GM10266 (cell line): ENCODE results near the gene M1AP.

Experiments
- DNase-seq: peaks from one replicate; pipeline ENCODE4 v3.0.0; 2012; ENCODE audit errors: extremely low spot score
- TF ChIP-seq, protein P1 (sequence below): IDR thresholded peaks from 2 replicates; pipeline ENCODE4 v1.5.1; 2012; ENCODE audit warnings: mild to moderate bottlenecking, low read depth; ENCODE audit not compliant: control insufficient read depth, insufficient read depth; ENCODE audit errors: missing control alignments

Gene M1AP

DNA sequence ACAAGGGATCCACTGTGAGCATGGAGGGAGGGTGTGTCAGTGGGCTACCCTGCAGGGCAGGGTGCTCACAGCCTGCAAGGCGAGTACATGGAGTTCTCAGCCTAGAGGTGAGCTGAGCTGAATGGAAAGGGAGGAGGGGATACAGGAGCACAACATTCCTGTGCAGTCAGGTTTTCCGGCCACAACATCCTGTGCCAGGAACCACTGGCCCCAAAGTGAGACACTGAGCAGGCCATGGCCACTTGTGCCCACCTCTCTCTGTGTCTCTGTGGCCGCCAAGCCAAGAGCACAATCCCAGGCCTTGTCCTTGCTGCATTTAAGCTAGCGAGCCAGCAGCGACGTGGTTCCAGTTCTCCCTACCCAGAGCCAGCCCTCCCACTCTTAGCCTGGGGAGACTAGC, 87.5 kb downstream of the M1AP start:
- no peak for DNase-seq
- TF ChIP-seq, protein P1, sequence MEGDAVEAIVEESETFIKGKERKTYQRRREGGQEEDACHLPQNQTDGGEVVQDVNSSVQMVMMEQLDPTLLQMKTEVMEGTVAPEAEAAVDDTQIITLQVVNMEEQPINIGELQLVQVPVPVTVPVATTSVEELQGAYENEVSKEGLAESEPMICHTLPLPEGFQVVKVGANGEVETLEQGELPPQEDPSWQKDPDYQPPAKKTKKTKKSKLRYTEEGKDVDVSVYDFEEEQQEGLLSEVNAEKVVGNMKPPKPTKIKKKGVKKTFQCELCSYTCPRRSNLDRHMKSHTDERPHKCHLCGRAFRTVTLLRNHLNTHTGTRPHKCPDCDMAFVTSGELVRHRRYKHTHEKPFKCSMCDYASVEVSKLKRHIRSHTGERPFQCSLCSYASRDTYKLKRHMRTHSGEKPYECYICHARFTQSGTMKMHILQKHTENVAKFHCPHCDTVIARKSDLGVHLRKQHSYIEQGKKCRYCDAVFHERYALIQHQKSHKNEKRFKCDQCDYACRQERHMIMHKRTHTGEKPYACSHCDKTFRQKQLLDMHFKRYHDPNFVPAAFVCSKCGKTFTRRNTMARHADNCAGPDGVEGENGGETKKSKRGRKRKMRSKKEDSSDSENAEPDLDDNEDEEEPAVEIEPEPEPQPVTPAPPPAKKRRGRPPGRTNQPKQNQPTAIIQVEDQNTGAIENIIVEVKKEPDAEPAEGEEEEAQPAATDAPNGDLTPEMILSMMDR = no peak

- TF ChIP-seq, protein P1 = no peak
- DNase-seq = no peak
Observed at GRCh38 chr2:74559912-74560311, 88.2 kb downstream of the M1AP start.

- DNase-seq = no peak
- TF ChIP-seq, protein P1 = no peak
Observed at GRCh38 chr2:74558284-74559230, 89.6 kb downstream of the M1AP start.

GRCh38 chr2:74556831-74557370, 91.2 kb downstream of the M1AP start:
- DNase-seq = no peak
- TF ChIP-seq, protein P1 = no peak

DNA sequence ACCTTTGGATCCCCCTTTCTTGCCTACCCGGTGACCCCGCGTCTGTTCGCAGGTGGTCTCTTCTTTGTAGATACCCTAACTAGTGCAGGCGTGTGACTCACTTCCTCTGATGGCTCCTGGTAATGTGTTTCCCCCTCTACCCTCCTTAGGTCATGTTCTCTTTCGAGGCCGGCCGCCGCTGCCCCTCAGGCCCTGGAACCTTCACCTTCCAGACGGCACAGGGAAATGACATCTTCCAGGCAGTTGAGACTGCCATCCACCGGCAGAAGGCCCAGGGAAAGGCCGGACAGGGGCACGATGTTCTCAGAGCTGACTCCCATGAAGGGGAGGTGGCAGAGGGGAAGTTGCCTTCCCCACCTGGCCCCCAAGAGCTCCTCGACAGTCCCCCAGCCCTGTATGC, 92.0 kb downstream of the M1AP start:
- no peak for DNase-seq
- TF ChIP-seq, protein P1 = no peak

DNA sequence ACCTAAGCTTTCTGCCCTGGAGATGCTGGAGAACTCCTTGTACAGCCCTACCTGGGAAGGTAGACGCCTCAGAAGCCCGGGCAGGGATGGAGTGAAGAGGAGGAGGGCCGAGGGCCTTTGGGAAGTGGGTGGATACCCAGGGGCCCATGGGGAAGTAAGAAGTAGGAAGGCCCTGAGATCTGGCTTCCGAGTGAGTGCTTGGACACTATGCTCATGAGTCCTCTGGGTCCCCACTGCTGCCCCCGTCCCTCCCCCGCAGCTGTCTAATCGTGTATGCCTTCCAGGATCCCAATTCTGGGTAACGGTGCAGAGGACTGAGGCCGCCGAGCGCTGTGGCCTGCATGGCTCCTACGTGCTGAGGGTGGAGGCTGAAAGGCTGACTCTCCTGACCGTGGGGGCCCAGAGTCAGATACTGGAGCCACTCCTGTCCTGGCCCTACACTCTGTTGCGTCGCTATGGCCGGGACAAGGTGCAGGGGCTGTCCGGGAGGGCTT, 92.5 kb downstream of the M1AP start:
- TF ChIP-seq, protein P1 = no peak
- DNase-seq = no peak
